ENCODE measurements around the gene HS3ST1.

HS3ST1 gene

DNA sequence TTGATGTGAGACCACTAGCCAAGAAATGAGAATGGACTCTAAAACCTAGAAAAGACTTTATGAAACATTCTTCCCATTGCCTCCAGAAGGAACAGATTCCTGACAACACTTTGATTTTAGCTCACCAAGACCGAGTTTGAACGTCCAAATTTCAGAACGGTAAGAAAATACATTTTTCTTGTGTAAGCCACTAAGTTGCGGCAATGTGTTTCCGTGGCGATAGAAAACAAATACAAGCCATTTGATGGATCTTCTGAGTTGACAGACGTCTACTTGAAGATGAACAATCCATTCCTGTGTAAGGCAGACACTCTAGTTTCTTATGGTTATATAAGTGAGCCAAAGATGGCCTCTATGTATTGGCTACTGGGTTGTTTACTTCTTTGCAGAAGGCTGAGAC is 52.5 kb downstream of the HS3ST1 start:
- TF ChIP-seq, protein P1, sequence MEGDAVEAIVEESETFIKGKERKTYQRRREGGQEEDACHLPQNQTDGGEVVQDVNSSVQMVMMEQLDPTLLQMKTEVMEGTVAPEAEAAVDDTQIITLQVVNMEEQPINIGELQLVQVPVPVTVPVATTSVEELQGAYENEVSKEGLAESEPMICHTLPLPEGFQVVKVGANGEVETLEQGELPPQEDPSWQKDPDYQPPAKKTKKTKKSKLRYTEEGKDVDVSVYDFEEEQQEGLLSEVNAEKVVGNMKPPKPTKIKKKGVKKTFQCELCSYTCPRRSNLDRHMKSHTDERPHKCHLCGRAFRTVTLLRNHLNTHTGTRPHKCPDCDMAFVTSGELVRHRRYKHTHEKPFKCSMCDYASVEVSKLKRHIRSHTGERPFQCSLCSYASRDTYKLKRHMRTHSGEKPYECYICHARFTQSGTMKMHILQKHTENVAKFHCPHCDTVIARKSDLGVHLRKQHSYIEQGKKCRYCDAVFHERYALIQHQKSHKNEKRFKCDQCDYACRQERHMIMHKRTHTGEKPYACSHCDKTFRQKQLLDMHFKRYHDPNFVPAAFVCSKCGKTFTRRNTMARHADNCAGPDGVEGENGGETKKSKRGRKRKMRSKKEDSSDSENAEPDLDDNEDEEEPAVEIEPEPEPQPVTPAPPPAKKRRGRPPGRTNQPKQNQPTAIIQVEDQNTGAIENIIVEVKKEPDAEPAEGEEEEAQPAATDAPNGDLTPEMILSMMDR (IDR thresholded peaks at IDR 0.05; ENCODE audit: low read depth, low read length): no peak
- H3K4me3 ChIP-seq (ENCODE audit: low read depth, low read length): no peak overlapping the region

GRCh38 chr4:11368701-11369115 is 60.0 kb downstream of the HS3ST1 start:
- TF ChIP-seq, protein P1 (IDR thresholded peaks at IDR 0.05; ENCODE audit: low read depth, low read length): no peak
- no peak overlapping the region for H3K4me3 ChIP-seq (ENCODE audit: low read depth, low read length)

DNA sequence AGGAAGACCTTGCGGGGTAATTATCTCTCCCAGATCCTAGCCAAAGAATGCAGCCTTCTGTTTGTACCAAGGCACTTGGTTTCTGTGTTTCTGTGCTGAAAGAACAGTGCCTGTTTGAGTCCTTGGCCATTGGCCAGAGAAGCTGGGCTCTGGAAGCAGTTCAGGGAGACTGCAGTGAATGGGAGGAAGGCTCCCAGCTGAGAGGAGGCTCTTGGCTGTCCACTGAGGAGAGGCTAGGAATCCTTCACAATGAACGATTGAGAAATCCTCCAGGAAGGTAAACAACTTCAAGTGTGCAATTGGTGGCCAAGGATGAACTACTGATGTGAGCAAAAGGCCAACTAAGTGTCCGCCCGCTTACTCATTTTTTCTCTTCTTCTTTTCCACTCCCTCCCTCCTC is 61.3 kb downstream of the HS3ST1 start:
- H3K4me3 ChIP-seq (ENCODE audit: low read depth, low read length): no peak overlapping the region
- TF ChIP-seq, protein P1 (IDR thresholded peaks at IDR 0.05; ENCODE audit: low read depth, low read length): no peak

- TF ChIP-seq, protein P1 (IDR thresholded peaks at IDR 0.05; ENCODE audit: low read depth, low read length): no peak
- no peak overlapping the region for H3K4me3 ChIP-seq (ENCODE audit: low read depth, low read length)
These were observed 61.8 kb downstream of the HS3ST1 start for GRCh38 chr4:11366859-11367258.

- TF ChIP-seq, protein P1 (IDR thresholded peaks at IDR 0.05; ENCODE audit: low read depth, low read length): no peak
- no peak overlapping the region for H3K4me3 ChIP-seq (ENCODE audit: low read depth, low read length)
These were observed 63.7 kb downstream of the HS3ST1 start for GRCh38 chr4:11365039-11365438.

DNA sequence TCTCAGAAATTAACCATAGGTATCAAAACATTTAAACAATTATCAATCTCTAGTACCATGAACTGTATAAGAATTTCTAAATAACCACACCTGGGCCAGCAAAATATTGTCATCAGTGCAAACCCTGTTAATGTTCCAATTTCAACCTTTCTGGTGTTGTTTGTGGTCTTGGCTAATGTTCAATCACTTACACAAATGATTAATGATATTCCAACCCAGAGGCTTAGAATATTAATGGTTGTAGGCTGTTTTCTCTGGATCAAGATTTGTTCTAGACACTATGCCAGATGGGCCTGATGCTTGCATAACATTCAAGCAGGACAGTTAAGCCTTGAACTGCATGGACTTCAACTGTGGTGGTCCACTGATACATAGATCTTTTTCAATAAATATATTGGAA is 69.1 kb downstream of the HS3ST1 start:
- no peak overlapping the region for H3K4me3 ChIP-seq (ENCODE audit: low read depth, low read length)
- TF ChIP-seq, protein P1 (IDR thresholded peaks at IDR 0.05; ENCODE audit: low read depth, low read length): no peak

DNA sequence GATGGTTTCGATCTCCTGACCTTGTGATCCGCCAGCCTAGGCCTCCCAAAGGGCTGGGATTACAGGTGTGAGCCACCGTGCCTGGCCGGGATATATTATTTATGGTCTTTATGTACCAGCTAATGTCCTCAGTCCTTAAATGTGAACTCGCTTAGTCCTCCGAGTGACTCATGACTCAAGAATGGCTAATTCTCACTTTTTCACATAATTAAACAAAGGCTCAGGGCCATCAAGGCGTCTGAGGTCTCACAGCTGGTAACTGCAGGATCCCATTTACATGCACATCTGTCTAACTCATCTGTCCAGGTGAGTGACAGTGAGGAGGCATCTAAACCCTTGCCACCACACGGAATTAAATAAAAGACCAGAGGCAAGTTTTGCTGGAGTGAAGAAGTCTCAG is 73.5 kb downstream of the HS3ST1 start:
- TF ChIP-seq, protein P1 (IDR thresholded peaks at IDR 0.05; ENCODE audit: low read depth, low read length): no peak

More for the DNA sequence above, 73.5 kb downstream of the HS3ST1 start:
- no peak overlapping the region for H3K4me3 ChIP-seq (ENCODE audit: low read depth, low read length)

Data from WI38 (cell line).